Measurements from ENCODE around the gene BTF3.
"Not testable (repeated sequence)": the region's sequence is repeated elsewhere in the genome, so short reads cannot be mapped to it uniquely, and the experiment has no call there.

Gene BTF3

GRCh38 chr5:73498057-73498992, at the start of gene BTF3:
BTF3 (plus strand) TSS chr5:73498442; CDS start chr5:73498668, 226 bp downstream.
- peak; percentile 81 to 92 (median 90) for DNase-seq

GRCh38 chr5:73448463-73449136, 49.6 kb upstream of the BTF3 start, which contains the start of gene FOXD1:
FOXD1 (minus strand) TSS chr5:73448777; CDS start chr5:73448362, 415 bp downstream.
- peak in 3 of 6 experiments; percentile 25 to 40 (median 38) for DNase-seq

- no peak for DNase-seq
Measured at GRCh38 chr5:73450137-73450536, 48.1 kb upstream of the BTF3 start.

- peak in 2 of 6 experiments; percentile 41 to 46 for DNase-seq
Measured at GRCh38 chr5:73450672-73451223, 47.5 kb upstream of the BTF3 start.

- peak; percentile 36 to 73 (median 48) for DNase-seq
Measured at GRCh38 chr5:73451224-73452130, 46.8 kb upstream of the BTF3 start.

GRCh38 chr5:73452215-73452614, 46.0 kb upstream of the BTF3 start:
- no peak for DNase-seq

GRCh38 chr5:73454379-73455036, 43.7 kb upstream of the BTF3 start:
- DNase-seq: peak in 3 of 6 experiments; percentile 15 to 42 (median 26)

- DNase-seq: not testable (repeated sequence)
Measured at GRCh38 chr5:73456462-73456861, 41.8 kb upstream of the BTF3 start.

- no peak for DNase-seq
Measured at GRCh38 chr5:73459366-73459765, 38.9 kb upstream of the BTF3 start.

GRCh38 chr5:73460133-73460532, 38.1 kb upstream of the BTF3 start:
- no peak for DNase-seq

- no peak for DNase-seq
Measured at GRCh38 chr5:73464016-73464745, 34.1 kb upstream of the BTF3 start.

GRCh38 chr5:73468638-73469037, 29.6 kb upstream of the BTF3 start:
- DNase-seq: not testable (repeated sequence)

GRCh38 chr5:73469878-73470277, 28.4 kb upstream of the BTF3 start:
- DNase-seq: no peak

- no peak for DNase-seq
Measured at GRCh38 chr5:73471654-73472053, 26.6 kb upstream of the BTF3 start.

GRCh38 chr5:73472116-73472515, 26.1 kb upstream of the BTF3 start:
- DNase-seq: no peak

GRCh38 chr5:73480500-73480899, 17.7 kb upstream of the BTF3 start:
- DNase-seq: no peak

GRCh38 chr5:73482383-73483136, 15.7 kb upstream of the BTF3 start:
- DNase-seq: no peak

- no peak for DNase-seq
Measured at GRCh38 chr5:73483676-73484075, 14.6 kb upstream of the BTF3 start.

GRCh38 chr5:73484511-73484910, 13.7 kb upstream of the BTF3 start:
- no peak for DNase-seq

- DNase-seq: no peak
Measured at GRCh38 chr5:73485715-73486114, 12.5 kb upstream of the BTF3 start.
